Measurements from ENCODE around the gene SLC17A4. TPM values are rescaled to one million over a fixed set of nuclear protein-coding genes. Genes with fewer than 3 reads are reported as not detected.

SLC17A4 gene
- total RNA-seq, 2 experiments from 2014 or later = not detected

GRCh38 chr6:25789475-25789874 is 34.9 kb downstream of the SLC17A4 start:
- DNase-seq (no peak), ATAC-seq (no peak)
- Mint-ChIP-seq H3K4me1 (ENCODE audit: low read depth) (no peaks in the 10 kb centered on the region), H3K9me3 (no peaks in the 10 kb centered on the region), H3K4me3 (no peak overlapping the region), H3K27ac (no peak overlapping the region), H3K27me3 (no peaks in the 10 kb centered on the region), H3K36me3 (ENCODE audit: low read depth) (no peaks in the 10 kb centered on the region)
- TF ChIP-seq, protein P1, sequence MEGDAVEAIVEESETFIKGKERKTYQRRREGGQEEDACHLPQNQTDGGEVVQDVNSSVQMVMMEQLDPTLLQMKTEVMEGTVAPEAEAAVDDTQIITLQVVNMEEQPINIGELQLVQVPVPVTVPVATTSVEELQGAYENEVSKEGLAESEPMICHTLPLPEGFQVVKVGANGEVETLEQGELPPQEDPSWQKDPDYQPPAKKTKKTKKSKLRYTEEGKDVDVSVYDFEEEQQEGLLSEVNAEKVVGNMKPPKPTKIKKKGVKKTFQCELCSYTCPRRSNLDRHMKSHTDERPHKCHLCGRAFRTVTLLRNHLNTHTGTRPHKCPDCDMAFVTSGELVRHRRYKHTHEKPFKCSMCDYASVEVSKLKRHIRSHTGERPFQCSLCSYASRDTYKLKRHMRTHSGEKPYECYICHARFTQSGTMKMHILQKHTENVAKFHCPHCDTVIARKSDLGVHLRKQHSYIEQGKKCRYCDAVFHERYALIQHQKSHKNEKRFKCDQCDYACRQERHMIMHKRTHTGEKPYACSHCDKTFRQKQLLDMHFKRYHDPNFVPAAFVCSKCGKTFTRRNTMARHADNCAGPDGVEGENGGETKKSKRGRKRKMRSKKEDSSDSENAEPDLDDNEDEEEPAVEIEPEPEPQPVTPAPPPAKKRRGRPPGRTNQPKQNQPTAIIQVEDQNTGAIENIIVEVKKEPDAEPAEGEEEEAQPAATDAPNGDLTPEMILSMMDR (IDR thresholded peaks at IDR 0.05) = no peak
- CTCF ChIA-PET = interaction anchor here (0.9 to 2.2 kb wide), 16 partner anchors 12 to 214 kb away, joined by 3 to 10 read pairs (median 3); no protein-coding TSS in a partner anchor
- POLR2A ChIA-PET = no interaction called here
- intact Hi-C loops (cut with micrococcal nuclease) = no loop called here

- DNase-seq = no peak
- intact Hi-C loops (cut with micrococcal nuclease) = no loop called here
- H3K4me3 Mint-ChIP-seq = no peak overlapping the region
- ATAC-seq = no peak
- POLR2A ChIA-PET = no interaction called here
- H3K27me3 Mint-ChIP-seq = no peaks in the 10 kb centered on the region
- H3K27ac Mint-ChIP-seq = no peak overlapping the region
- CTCF ChIA-PET = no interaction called here
- TF ChIP-seq, protein P1 (IDR thresholded peaks at IDR 0.05) = no peak
- H3K36me3 Mint-ChIP-seq (ENCODE audit: low read depth) = no peaks in the 10 kb centered on the region
- H3K4me1 Mint-ChIP-seq (ENCODE audit: low read depth) = no peaks in the 10 kb centered on the region
- no peaks in the 10 kb centered on the region for H3K9me3 Mint-ChIP-seq
Measured at GRCh38 chr6:25792016-25792415, 37.5 kb downstream of the SLC17A4 start.

GRCh38 chr6:25793970-25794369 is 39.4 kb downstream of the SLC17A4 start:
- CTCF ChIA-PET = interaction anchor here (1.3 to 1.6 kb wide), 2 partner anchors 13 to 59 kb away, joined by 3 read pairs; no protein-coding TSS in a partner anchor

GRCh38 chr6:25794784-25795183 is 40.2 kb downstream of the SLC17A4 start:
- ChIA-PET POLR2A (no interaction called here), CTCF (no interaction called here)
- Mint-ChIP-seq H3K4me3 (no peak overlapping the region), H3K4me1 (ENCODE audit: low read depth) (no peaks in the 10 kb centered on the region), H3K9me3 (no peaks in the 10 kb centered on the region), H3K27me3 (peaks cover 3% of the 10 kb centered on the region), H3K27ac (no peak overlapping the region), H3K36me3 (ENCODE audit: low read depth) (no peaks in the 10 kb centered on the region)
- ATAC-seq = no peak
- intact Hi-C loops (cut with micrococcal nuclease) = no loop called here
- TF ChIP-seq, protein P1 (IDR thresholded peaks at IDR 0.05) = no peak
- DNase-seq = no peak

More at GRCh38 chr6:25793970-25794369, 39.4 kb downstream of the SLC17A4 start:
- H3K36me3 Mint-ChIP-seq (ENCODE audit: low read depth) = no peaks in the 10 kb centered on the region
- TF ChIP-seq, protein P1 (IDR thresholded peaks at IDR 0.05) = no peak
- POLR2A ChIA-PET = interaction anchor here (0.6 kb wide), 1 partner anchor 36 kb away, joined by 3 read pairs; no protein-coding TSS in a partner anchor
- H3K4me1 Mint-ChIP-seq (ENCODE audit: low read depth) = no peaks in the 10 kb centered on the region
- DNase-seq = no peak
- intact Hi-C loops (cut with micrococcal nuclease) = no loop called here
- H3K27ac Mint-ChIP-seq = no peak overlapping the region
- ATAC-seq = no peak
- peaks cover 3% of the 10 kb centered on the region for H3K27me3 Mint-ChIP-seq
- no peaks in the 10 kb centered on the region for H3K9me3 Mint-ChIP-seq
- no peak overlapping the region for H3K4me3 Mint-ChIP-seq

- CTCF ChIA-PET = interaction anchor here (1.0 kb wide), 1 partner anchor 12 kb away, joined by 3 read pairs; no protein-coding TSS in a partner anchor
- POLR2A ChIA-PET = interaction anchor here (0.8 kb wide), 1 partner anchor 8 kb away, joined by 3 read pairs; no protein-coding TSS in a partner anchor
- H3K27me3 Mint-ChIP-seq = peaks cover 15% of the 10 kb centered on the region
- no peaks in the 10 kb centered on the region for H3K36me3 Mint-ChIP-seq (ENCODE audit: low read depth)
- no peak overlapping the region for H3K27ac Mint-ChIP-seq
- TF ChIP-seq, protein P1 (IDR thresholded peaks at IDR 0.05) = no peak
- DNase-seq (no peak), ATAC-seq (no peak)
- intact Hi-C loops (cut with micrococcal nuclease) = no loop called here
- no peak overlapping the region for H3K4me3 Mint-ChIP-seq
- H3K9me3 Mint-ChIP-seq = no peaks in the 10 kb centered on the region
- no peaks in the 10 kb centered on the region for H3K4me1 Mint-ChIP-seq (ENCODE audit: low read depth)
Measured at GRCh38 chr6:25801436-25801835, 46.9 kb downstream of the SLC17A4 start.
